ENCODE data around the gene RAP1GDS1. TPM values are rescaled to one million over a fixed set of nuclear protein-coding genes. Genes with fewer than 3 reads are reported as not detected.
A peak's percentile ranks its signal among the peaks of the same experiment; 100 is the strongest.

RAP1GDS1 gene
- total and polyA plus RNA-seq, 2 of the 4 experiments (the other 2 are of a cell fraction): 29.0 to 85.1 TPM

- CTCF ChIA-PET: no interaction called here
- H3K36me3 ChIP-seq (ENCODE audit: control insufficient read depth, insufficient read depth, low read length): peaks cover 3% of the 10 kb centered on the region; the same call in 1 of the 2 replicates
- peak; percentile 53 for DNase-seq
- no peak overlapping the region for H3K4me3 ChIP-seq (ENCODE audit: insufficient read depth, low read depth, low read length)
- intact Hi-C loops (cut with micrococcal nuclease) (no loop called here), in situ Hi-C loops (cut with MboI; ENCODE audit: low sequenced_read_pairs) (no loop called here), dilution Hi-C loops (cut with HindIII; ENCODE audit: low sequenced_read_pairs, unreplicated experiment) (no loop called here)
- H2BK5ac ChIP-seq (ENCODE audit: low read depth, low read length, poor library complexity, severe bottlenecking): no peak overlapping the region
- POLR2A ChIA-PET (ENCODE audit: unreplicated experiment): no interaction called here
- H3K9me1 ChIP-seq (ENCODE audit: insufficient read depth, low read length): no peaks in the 10 kb centered on the region
- no peak overlapping the region for H2AK9ac ChIP-seq (replicated peaks; ENCODE audit: low read depth, low read length, poor library complexity)
- ATAC-seq (ENCODE audit: low read depth): no peak
- H4K8ac ChIP-seq (ENCODE audit: low read depth in 2 of 2, low read length in 2 of 2): no peak overlapping the region
- H2AFZ ChIP-seq (replicated peaks; ENCODE audit: low read length, poor library complexity): no peak overlapping the region
- WGBS, 2 experiments (ENCODE audit: extremely low coverage in 2 of 2, insufficient read length in 1 of 2): no CpG with 5 or more reads among the region's 1 CpG
- H3K27me3 ChIP-seq (ENCODE audit: control insufficient read depth, insufficient read depth, low read length): no peaks in the 10 kb centered on the region
- no peaks in the 10 kb centered on the region for H4K20me1 ChIP-seq (ENCODE audit: insufficient read depth, low read length)
- H3K79me1 ChIP-seq (ENCODE audit: low read depth in 1 of 2, low read length in 2 of 2): no peaks in the 10 kb centered on the region; a peak in 1 of 4 replicates
- H3K14ac ChIP-seq (replicated peaks; ENCODE audit: low read depth, low read length): no peak overlapping the region
- no peak for TF ChIP-seq POLR2A (IDR thresholded peaks at IDR 0.05; ENCODE audit: low read depth, low read length)
- H3K9ac ChIP-seq (ENCODE audit: low read depth, low read length): no peak overlapping the region
- no peak overlapping the region for H2BK120ac ChIP-seq (ENCODE audit: low read depth, low read length)
- BruUV-seq (replicated peaks): no TSS peak
- H3K9me3 ChIP-seq (ENCODE audit: control insufficient read depth, insufficient read depth, low read length): no peaks in the 10 kb centered on the region
- no peak overlapping the region for H3K18ac ChIP-seq (ENCODE audit: low read depth, low read length)
- no peaks in the 10 kb centered on the region for H3K4me1 ChIP-seq (ENCODE audit: control insufficient read depth, insufficient read depth, low read length)
- H4K5ac ChIP-seq (ENCODE audit: low read depth, low read length): no peak overlapping the region
- no peak overlapping the region for H2BK20ac ChIP-seq (ENCODE audit: low read depth, low read length)
- no peak overlapping the region for H3K56ac ChIP-seq (ENCODE audit: extremely low read depth, insufficient read depth, low read length)
- no peak overlapping the region for H4K91ac ChIP-seq (ENCODE audit: insufficient read depth, low read depth, low read length)
- H3K23ac ChIP-seq (ENCODE audit: low read depth, low read length): no peak overlapping the region
- H3K27ac ChIP-seq (ENCODE audit: insufficient read depth, low read length): no peak overlapping the region
- H3K4ac ChIP-seq (ENCODE audit: low read depth, low read length): no peak overlapping the region
- H2BK15ac ChIP-seq (ENCODE audit: low read depth, low read length): no peak overlapping the region
- H3K4me2 ChIP-seq (ENCODE audit: low read depth, low read length): no peak overlapping the region
- H2AK5ac ChIP-seq (ENCODE audit: low read depth, low read length): no peak overlapping the region
These were observed 132.9 kb downstream of the RAP1GDS1 start for GRCh38 chr4:98394134-98394533.

Measured in IMR-90 (cell line).